ENCODE results near the gene PTPN22.

GRCh38 chr1:113783254-113784103 lies 88.0 kb downstream of the PTPN22 start:
- no peak for TF ChIP-seq AFF4 (CRISPR knock-in tag; IDR thresholded peaks at IDR 0.05; ENCODE audit: borderline replicate concordance)
- TF ChIP-seq MLX (CRISPR knock-in tag; IDR thresholded peaks at IDR 0.05) = no peak
- TF ChIP-seq USF2 (CRISPR knock-in tag; IDR thresholded peaks at IDR 0.05) = no peak
- no peak for TF ChIP-seq CTCF (IDR thresholded peaks at IDR 0.05)
- TF ChIP-seq ZNF232 (CRISPR knock-in tag; IDR thresholded peaks at IDR 0.05) = no peak
- no peak for TF ChIP-seq FOXK1 (CRISPR knock-in tag; IDR thresholded peaks at IDR 0.05)
- no peak for TF ChIP-seq E2F4 (CRISPR knock-in tag; IDR thresholded peaks at IDR 0.05; ENCODE audit: borderline replicate concordance, low read depth)
- TF ChIP-seq ZBTB43 (CRISPR knock-in tag; IDR thresholded peaks at IDR 0.05) = no peak
- TF ChIP-seq CREB1 (CRISPR knock-in tag; IDR thresholded peaks at IDR 0.05) = no peak

Measured in WTC11 (cell line).